GM12878 (cell line): ENCODE results near the gene HM13. TPM values are rescaled to one million over a fixed set of nuclear protein-coding genes. Genes with fewer than 3 reads are reported as not detected.

ENCODE experiments used
- ATAC-seq: fragments of 200-7000 bp; cut with Tn5 transposase; 3 replicates; pipeline ENCODE4 v1.9.1; 2020; ENCODE audit warnings: mild to moderate bottlenecking, moderate library complexity
- BruUV-seq: library from RNA; stranded (reverse); fragments of 400-500 nt; replicated peaks from 2 replicates; lab custom pipeline; 2021; lab: Mats Ljungman, UMichigan
- CTCF ChIA-PET: fragments of 300-600 bp; sonication (Branson Sonifier 250); formaldehyde crosslinking; extraction: SDS; loops from one replicate; lab custom pipeline; 2021; ENCODE audit warnings: inconsistent platforms; lab: Yijun Ruan, JAX
- POLR2A ChIA-PET: fragments of 350-600 bp; formaldehyde crosslinking; extraction: SDS; loops from one replicate; lab custom pipeline; 2021; ENCODE audit warnings: inconsistent platforms; lab: Charles Lee
- RAD21 ChIA-PET: fragments of 300-600 bp; sonication (Branson Sonifier 250); formaldehyde crosslinking; loops from one replicate; lab custom pipeline; 2023; ENCODE audit warnings: antibody characterized with exemption; ENCODE audit not compliant: unreplicated experiment; lab: Charles Lee
- SMC1A ChIA-PET: fragments of 300-600 bp; sonication (Branson Sonifier 250); formaldehyde crosslinking; loops from one replicate; lab custom pipeline; 2023; ENCODE audit not compliant: unreplicated experiment, uncharacterized antibody; lab: Charles Lee
- DNase-seq: peaks from one replicate; pipeline ENCODE4 v3.0.0-alpha.2; 2011; ENCODE audit warnings: low read depth, low spot score
- FAIRE-seq: peaks from 3 replicates; lab custom pipeline; 2011; peaks lifted over from hg19 to GRCh38; lab: Jason Lieb, UNC
- H2AFZ ChIP-seq: 2 replicates; pipeline ENCODE4 v1.6.0; 2011; ENCODE audit warnings: low read depth, low read length, control low read depth; ENCODE audit not compliant: control insufficient read depth
- H3K27ac ChIP-seq: 2 replicates; pipeline ENCODE4 v1.5.1; 2011; ENCODE audit warnings: control low read depth; ENCODE audit not compliant: control insufficient read depth, insufficient read depth
- H3K27me3 ChIP-seq, 2 experiments: replicated peaks in 1 of 2; 2 replicates each; pipeline versions ENCODE4 v1.6.0 to v1.6.1; 2011; ENCODE audit warnings: low read length in 1 of 2; ENCODE audit not compliant: control insufficient read depth in 2 of 2, insufficient read depth in 2 of 2
- H3K36me3 ChIP-seq, 2 experiments: 2 replicates each; pipeline ENCODE4 v1.5.1; 2011; ENCODE audit warnings: low read length in 1 of 2; ENCODE audit not compliant: control insufficient read depth in 2 of 2, insufficient read depth in 2 of 2
- H3K4me1 ChIP-seq: 2 replicates; pipeline ENCODE4 v1.6.1; 2011; ENCODE audit warnings: mild to moderate bottlenecking, low read length, moderate library complexity, mixed read lengths; ENCODE audit not compliant: control insufficient read depth, insufficient read depth
- H3K4me2 ChIP-seq: 2 replicates; pipeline ENCODE4 v1.6.0; 2011; ENCODE audit warnings: control low read depth; ENCODE audit not compliant: control insufficient read depth, insufficient read depth
- H3K4me3 ChIP-seq: fragments of 200-600 bp; sonication (generic); 2 replicates; pipeline ENCODE4 v1.5.1; 2016
- H3K79me2 ChIP-seq: 2 replicates; pipeline ENCODE4 v1.6.0; 2011; ENCODE audit warnings: low read length; ENCODE audit not compliant: control insufficient read depth, insufficient read depth
- H3K9ac ChIP-seq: 2 replicates; pipeline ENCODE4 v1.8.0; 2011; ENCODE audit warnings: low read length, control low read depth, mixed read lengths; ENCODE audit not compliant: control insufficient read depth, insufficient read depth
- H3K9me3 ChIP-seq: replicated peaks from 3 replicates; pipeline ENCODE4 v1.5.1; 2011; ENCODE audit warnings: mild to moderate bottlenecking, low read length; ENCODE audit not compliant: control insufficient read depth, insufficient read depth
- H4K20me1 ChIP-seq: 2 replicates; pipeline ENCODE4 v1.6.0; 2011; ENCODE audit not compliant: control insufficient read depth, insufficient read depth
- HDGF ChIP-seq: fragments of 450-650 bp; IDR thresholded peaks from 2 replicates; pipeline ENCODE4 v1.6.1; 2016; ENCODE audit warnings: antibody characterized with exemption
- IRF4 ChIP-seq: IDR thresholded peaks from 2 replicates; pipeline ENCODE4 v1.6.1; 2011; ENCODE audit warnings: low read depth, low read length
- MEF2B ChIP-seq: fragments of 450-650 bp; IDR thresholded peaks from 2 replicates; pipeline ENCODE4 v1.6.1; 2018; ENCODE audit warnings: mild to moderate bottlenecking, moderate library complexity; ENCODE audit not compliant: partially characterized antibody, poor library complexity, severe bottlenecking
- TARDBP ChIP-seq: IDR thresholded peaks from 2 replicates; pipeline ENCODE4 v1.6.1; 2016; ENCODE audit warnings: borderline replicate concordance
- ZNF687 ChIP-seq: fragments of 450-650 bp; IDR thresholded peaks from 2 replicates; pipeline ENCODE4 v1.6.1; 2017; ENCODE audit warnings: mild to moderate bottlenecking, moderate library complexity
- WGBS: methylation state at CpG from one replicate; pipeline ENCODE4 v1.1.6; 2016; ENCODE audit warnings: low lambda C conversion rate; ENCODE audit not compliant: insufficient replicate concordance, insufficient coverage; ENCODE audit errors: missing lambda C conversion rate; 5-methylcytosine and 5-hydroxymethylcytosine counted together
- in situ Hi-C: fragments of 300-500 bp; cut with MboI; formaldehyde crosslinking; loops from 9 replicates; pipeline ENCODE4 v1.14.3; 2018; ENCODE audit warnings: mixed read lengths
- intact Hi-C: fragments of 100-400 bp; cut with micrococcal nuclease; formaldehyde crosslinking; loops from one replicate; pipeline ENCODE4 v1.14.2; 2022; ENCODE audit not compliant: unreplicated experiment
- polyA plus RNA-seq, 11 experiments: library from polyadenylated mRNA; depleted of rRNA in 4 of 11; unstranded in 6 of 11; stranded (reverse) in 5 of 11; fragments of >200 nt; fragmentation: Nextera tagmentation in 4 of 11; fragmentation: Illumina TruSeq in 1 of 11; extraction: Ambion mirVana in 4 of 11; extraction: Trizol in 1 of 11; gene quantifications; 1 replicate in 1 of 11; 2 replicates in 10 of 11; pipeline versions ENCODE4 v1.2.1 to v1.2.3, GENCODE V29; 2011 to 2016; ENCODE audit warnings: inconsistent platforms in 2 of 11, missing spikeins in 2 of 11, low read depth in 1 of 11
- total RNA-seq, 4 experiments: library from RNA; depleted of rRNA in 3 of 4; stranded (reverse); fragments of >200 nt in 3 of 4; fragmentation: Illumina TruSeq in 1 of 4; extraction: Trizol in 1 of 4; gene quantifications; 2 replicates each; pipeline versions ENCODE4 v1.2.1 to v1.2.3, GENCODE V29; 2013 to 2021

HM13 gene
- total and polyA plus RNA-seq, 10 of the 15 experiments (the other 5 are each of a cell fraction or from before 2014, with no cell fraction given) = 4.8 to 185 (median 81.7) TPM

- ChIA-PET SMC1A (interaction anchor here (1.1 to 1.2 kb wide), 2 partner anchors 13 to 97 kb away, joined by 3 to 7 read pairs; no protein-coding TSS in a partner anchor), RAD21 (interaction anchor here (1.1 kb wide), 1 partner anchor 97 kb away, joined by 3 read pairs; no protein-coding TSS in a partner anchor), CTCF (interaction anchor here (0.7 to 1.1 kb wide), 5 partner anchors 19 to 97 kb away, joined by 3 read pairs; no protein-coding TSS in a partner anchor), POLR2A (interaction anchor here (1.0 kb wide), 1 partner anchor 31 kb away, joined by 3 read pairs; a partner anchor contains a TSS)
- in situ Hi-C loops (no loop called here), intact Hi-C loops (loop anchor here (5.0 kb wide), 1 partner anchor 206 kb away; the partner anchor contains the start of gene BCL2L1)
- H4K20me1 ChIP-seq = no peaks in the 10 kb centered on the region
- peak overlapping the region; percentile 90 for H3K4me3 ChIP-seq
- no peak overlapping the region for H2AFZ ChIP-seq
- DNase-seq = no peak
- peak overlapping the region; percentile 85 for H3K4me2 ChIP-seq
- BruUV-seq = TSS peak; percentile 65
- no peak for FAIRE-seq
- no peak for ATAC-seq
- H3K36me3 ChIP-seq = 0 out of 4 replicates have a peak, but pooled peaks cover 0 to 2% of the 10 kb centered on the region in 2 experiments
- peak overlapping the region; percentile 92; the same call in 1 of the 2 replicates for H3K9ac ChIP-seq
- H3K79me2 ChIP-seq = peaks cover 53% of the 10 kb centered on the region
- TF ChIP-seq HDGF = no peak
- no peak for TF ChIP-seq ZNF687
- TF ChIP-seq MEF2B = no peak
- no peak for TF ChIP-seq IRF4
- no peak for TF ChIP-seq TARDBP
- no peaks in the 10 kb centered on the region for H3K9me3 ChIP-seq
- H3K27ac ChIP-seq = peak overlapping the region; percentile 85
- WGBS = 96% methylated on average over 4 of the region's 4 CpGs
- H3K4me1 ChIP-seq = peaks cover 10% of the 10 kb centered on the region
- no peaks in the 10 kb centered on the region for H3K27me3 ChIP-seq
Observed at GRCh38 chr20:31516166-31516565, 1.9 kb downstream of the HM13 start.
